ENCODE measurements around the gene C16orf74. TPM values are rescaled to one million over a fixed set of nuclear protein-coding genes. Genes with fewer than 3 reads are reported as not detected.

C16orf74 gene
- 3.1 TPM for total RNA-seq
- long read RNA-seq, partial matches to known transcripts: 0 of 1 reads
- long read RNA-seq, other reads (novel, unspliced or antisense): 1 of 1 reads

DNA sequence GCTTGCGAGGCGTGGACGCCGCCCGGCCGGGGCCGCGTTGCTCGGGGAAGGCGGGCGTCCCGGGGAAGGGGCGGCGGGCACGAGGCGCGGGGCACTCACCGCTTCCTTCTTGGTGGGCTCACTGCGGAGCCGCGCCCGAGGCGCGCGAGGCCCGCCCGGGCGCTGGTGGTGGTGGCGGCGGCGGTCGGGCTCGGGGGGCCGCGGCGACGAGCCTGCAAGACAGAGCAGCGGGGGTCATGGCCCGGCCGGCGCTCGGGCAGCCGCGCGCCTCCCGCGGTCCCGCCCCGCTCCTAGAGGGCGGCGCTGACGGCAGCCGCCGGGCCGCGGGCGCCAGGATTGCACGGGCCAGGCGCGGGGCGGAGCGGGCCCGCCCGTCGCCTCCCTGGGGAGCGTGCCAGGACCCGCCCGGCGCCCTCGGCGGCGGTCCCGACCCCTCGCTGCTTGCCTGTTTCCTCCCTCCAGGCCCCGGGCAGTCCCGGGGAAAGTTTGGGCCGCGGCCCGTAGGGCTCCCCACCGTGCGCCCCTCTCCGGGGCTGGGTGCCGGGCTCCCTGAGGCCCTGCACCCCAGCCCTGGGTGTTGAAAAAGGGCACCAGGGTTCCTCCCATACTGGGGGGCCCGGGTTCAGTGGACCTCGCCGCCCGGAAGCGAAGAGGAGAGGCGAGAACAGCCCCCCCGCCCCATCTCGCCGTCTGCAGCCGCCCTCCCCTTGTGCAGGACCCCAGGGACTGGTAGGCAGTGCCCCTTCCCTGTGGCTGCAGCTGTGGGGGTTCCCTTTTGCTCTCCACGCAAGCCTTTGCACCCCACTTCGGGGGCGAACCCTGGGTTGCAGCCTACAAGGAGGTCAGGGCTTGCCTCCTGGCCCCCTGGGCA is at the start of gene C16orf74:
TSS of gene C16orf74 (minus strand) at position 270 of the 871 bp plus-strand sequence. CDS start 15,879 bp downstream, outside the sequence.
- DNase-seq (ENCODE audit: low spot score): no peak

DNA sequence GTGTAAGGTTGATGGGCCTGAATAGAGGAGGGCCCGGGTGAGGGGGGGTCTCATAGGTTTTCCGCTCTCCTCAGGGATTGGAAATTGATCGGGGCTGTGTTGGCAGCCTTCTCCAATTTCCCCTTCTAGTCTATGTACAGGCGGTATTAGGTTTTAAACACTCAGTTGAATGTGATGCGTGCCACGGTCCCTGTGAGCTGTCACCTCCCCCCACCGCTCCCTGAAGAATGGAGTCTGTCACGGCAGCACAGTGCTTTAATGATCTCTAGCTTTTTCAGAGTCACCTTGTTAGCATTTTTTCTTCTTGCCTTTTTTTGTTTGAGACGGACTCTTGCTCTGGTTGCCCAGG is 49.4 kb upstream of the C16orf74 start:
- DNase-seq (ENCODE audit: low spot score): no peak

DNA sequence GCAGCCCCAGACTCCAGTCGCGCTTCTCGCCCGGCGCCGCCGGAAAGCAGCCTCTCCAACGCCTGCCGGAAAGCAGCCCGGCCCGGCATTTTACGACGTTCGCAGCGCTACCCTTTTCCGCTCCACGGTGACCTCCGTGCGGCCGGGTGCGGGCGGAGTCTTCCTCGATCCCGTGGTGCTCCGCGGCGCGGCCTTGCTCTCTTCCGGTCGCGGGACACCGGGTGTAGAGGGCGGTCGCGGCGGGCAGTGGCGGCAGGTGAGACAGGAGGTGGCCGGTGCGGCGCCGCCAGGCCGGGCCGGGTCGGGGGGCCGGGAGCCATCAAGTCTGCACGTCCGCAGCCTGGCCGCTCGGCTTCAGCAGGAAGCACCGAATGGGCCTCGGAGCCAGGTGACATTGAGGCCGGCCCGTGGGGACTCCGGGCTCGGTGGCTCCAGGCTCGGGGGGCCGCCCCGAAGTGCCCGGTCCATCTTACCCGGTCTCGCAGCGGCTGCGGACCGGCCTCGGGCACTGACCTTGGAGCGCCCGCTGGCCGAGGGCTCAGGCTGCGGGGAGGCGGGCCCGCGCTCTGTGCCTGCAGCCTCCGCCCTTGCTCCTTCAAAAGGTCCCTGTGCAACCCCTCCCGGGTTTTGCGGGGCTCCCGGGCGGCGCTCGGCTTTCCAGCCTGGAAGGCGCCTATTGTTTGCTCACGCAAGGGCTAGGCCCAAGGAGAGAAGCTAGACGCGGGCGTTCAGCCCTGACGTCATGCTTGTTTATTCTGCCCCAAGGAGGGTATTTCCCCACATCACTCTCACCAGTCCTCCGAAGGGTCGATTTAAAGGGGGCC is 48.8 kb upstream of the C16orf74 start, which contains the start of the genes COX4I1 and EMC8:
TSS of gene COX4I1 (plus strand) at position 199 of the 824 bp plus-strand sequence. CDS start 1,511 bp downstream, outside the sequence.
TSS of gene EMC8 (minus strand) at position 48 of the 824 bp plus-strand sequence. CDS start 249 bp downstream, outside the sequence.
- DNase-seq (ENCODE audit: low spot score): peak; percentile 99

DNA sequence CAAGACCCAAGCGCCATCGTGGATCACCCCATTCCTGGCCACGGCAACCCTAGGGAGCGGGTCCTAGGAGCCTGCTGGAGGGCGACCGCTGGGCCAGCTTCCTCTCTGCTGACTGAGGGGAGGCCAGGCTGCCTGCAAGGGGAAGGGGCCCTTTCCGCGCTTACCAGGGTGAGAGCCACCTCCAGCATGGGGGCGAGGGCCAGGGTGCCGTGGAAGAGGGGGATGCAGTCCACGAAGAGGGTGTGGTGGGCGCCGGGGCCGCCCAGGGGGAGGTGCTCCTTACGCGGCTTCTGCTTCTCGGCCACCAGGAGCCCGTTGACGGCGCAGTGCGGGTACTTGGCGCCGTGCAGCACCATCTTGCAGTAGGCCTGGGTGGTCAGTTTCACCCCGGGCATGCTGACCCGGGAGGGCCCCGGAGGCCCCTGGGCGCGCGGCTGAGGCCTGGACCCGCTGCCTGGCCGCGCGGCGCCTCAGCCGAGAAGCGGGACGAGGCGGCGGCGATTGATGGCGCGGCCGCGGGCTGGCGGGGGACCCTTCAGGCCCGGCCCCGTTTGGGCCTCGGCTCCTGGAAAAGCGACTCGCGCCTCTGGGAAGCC is 48.1 kb upstream of the C16orf74 start:
- DNase-seq (ENCODE audit: low spot score): no peak

DNA sequence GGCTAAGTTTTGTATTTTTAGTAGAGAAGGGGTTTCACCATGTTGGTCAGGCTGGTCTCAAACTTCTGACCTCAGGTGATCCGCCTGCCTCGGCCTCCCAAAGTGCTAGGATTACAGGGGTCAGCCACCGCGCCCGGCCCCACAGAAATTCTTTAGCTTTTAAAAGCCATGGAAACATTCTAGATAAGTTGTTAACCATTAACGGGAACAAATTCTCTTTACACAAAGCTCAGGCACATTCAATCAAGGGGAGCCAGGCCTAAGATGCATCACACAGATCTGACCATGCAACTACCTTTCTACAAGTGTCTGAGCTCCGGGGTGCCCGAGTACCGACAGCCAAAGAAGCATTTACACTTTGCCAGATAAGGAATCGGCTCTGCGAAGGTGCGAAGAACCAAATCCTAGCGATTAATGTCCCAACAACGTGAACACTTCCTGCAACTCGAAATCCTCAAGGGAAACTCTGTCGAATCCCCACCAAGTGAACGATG is 47.4 kb upstream of the C16orf74 start:
- no peak for DNase-seq (ENCODE audit: low spot score)

DNA sequence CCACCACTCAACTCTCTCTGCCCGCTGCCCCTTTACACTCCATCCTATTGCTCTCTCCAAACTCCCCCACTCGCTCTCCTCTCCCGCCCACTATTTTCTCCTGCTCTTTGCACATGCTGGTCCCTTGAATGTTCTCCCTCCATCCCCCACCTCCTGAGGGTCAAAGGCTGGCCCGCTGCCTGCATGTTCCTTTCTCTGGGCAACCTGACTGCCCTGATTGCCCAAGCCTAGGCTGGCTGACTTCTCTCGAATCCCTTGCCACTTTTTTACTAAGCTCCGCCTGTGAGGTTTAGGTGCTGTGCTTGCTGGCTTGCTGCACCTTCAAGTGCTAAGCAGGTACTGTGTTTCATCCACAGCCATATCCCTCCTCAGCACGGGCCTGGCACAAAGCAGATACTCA is 45.7 kb upstream of the C16orf74 start:
- DNase-seq (ENCODE audit: low spot score): no peak

DNA sequence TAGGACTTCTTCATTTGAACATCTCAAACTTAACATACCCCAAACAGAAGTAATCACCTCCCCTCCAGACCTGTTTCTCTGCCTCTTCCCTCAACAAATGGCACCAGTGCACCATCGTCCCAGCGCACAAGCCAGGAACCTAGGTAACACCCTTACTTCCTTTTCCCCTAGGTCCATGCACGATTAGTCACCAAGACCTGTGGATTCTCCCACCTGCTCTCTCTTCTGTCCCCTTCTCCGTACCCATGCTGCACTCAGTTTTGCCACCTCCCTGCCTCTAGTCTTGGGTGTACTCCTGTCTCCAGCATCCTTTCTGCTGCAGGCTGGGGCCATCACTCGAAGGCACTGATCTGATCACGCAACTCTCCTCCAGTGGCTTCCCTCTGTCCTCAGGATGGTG is 45.3 kb upstream of the C16orf74 start:
- DNase-seq (ENCODE audit: low spot score): no peak

DNA sequence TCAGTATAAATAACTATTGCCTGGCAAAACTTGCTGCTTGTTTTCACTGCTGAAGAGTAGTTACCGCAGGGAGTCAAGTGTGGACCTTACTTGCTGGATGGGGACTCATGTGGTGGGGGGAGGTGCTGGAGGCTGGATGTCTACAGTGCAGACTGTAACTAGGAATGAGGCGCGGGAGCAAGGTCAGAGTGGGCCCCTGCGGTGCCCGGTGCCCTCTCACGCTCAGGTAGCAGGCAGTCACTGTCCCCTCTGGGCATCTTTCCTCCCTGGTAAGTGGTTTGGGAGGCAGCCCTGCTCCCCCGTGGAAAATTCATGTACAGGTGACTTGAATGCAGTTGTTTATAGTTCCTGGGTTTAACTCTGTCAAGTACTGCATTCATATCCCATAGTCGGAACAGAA is 43.8 kb upstream of the C16orf74 start:
- DNase-seq (ENCODE audit: low spot score): no peak

DNA sequence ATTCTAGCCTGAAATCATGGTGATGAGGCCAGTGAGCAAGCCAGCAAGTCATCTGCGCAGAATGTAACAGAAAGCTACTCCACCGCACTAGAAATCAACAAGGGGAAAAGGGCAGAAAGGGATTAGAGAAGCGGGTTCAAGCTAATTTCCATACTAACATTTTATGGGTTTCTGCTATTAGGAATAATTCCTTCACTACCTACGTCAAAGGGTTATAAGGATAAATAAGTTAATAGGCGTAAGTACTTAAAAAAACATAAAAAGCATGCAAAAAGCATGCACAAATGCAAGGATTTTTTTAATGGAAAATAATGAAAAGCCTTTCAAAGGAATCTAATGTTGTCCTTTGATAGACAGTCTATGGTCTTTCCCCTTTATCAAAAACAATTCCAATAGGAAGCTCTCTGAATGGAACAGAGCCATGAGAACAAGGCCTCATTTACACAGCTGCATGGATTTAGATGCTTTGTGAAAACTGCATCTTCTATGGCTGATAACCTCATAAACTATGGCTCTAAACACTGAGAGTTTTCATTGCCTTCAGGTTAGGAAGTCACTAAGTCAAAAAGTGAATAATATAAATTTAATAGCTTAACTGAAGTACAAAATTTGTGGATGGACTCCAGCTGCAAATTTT is 42.9 kb upstream of the C16orf74 start:
- DNase-seq (ENCODE audit: low spot score): no peak

DNA sequence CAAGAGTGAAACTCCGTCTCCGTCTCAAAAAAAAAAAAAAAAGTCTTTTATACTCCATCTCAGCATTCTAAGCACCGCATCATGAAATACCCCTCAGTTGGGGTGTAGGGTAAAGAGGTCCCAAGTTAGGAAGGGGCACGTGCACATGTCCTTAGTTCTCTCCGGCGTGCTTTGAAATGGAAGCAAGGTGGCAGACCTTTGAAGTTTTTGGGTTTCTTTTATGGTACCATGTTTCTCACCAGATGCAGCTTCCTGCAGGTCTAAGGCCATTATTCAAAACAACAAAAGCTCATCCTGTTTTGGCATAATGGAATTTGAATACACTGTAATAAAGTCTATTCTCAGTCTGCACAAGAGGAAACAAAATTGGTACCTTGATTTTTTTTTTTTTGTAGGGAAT is 38.9 kb upstream of the C16orf74 start:
- no peak for DNase-seq (ENCODE audit: low spot score)

DNA sequence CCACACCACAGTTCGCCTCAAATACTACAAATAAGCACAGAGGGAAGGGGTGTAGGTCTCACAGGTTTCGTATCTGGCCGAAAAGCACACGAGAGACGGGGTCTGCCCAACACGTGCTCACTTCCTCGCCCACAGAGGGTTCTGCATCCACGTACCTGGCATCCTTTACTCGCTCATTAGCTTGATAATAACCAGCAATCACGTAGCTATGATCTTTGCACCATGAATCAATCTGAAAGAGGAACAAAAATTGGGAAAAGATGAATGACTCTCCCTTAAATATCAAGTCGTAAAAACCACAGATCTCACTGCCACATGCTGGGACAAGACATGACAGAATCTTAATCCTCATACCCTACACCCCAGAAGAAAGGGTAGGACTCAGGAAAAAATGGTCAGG is 37.9 kb upstream of the C16orf74 start:
- no peak for DNase-seq (ENCODE audit: low spot score)

DNA sequence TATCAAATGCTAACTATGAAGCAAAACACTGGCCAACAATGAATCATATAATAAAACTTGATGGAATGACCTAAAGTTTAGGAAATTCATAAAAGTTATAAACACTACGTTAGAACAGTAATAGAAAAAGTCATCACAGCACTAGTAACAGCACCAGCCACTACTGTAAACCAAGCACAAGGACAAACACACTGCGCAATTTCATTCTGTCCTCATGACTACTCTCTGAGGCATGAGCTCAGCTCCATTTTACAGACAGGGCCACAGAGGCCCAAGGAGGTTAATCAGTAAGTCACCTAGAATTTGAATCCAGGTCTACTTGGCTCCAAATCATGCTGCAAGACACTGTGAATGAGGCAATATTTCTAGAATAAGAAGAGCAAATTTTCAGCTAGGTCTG is 35.0 kb upstream of the C16orf74 start:
- DNase-seq (ENCODE audit: low spot score): no peak

DNA sequence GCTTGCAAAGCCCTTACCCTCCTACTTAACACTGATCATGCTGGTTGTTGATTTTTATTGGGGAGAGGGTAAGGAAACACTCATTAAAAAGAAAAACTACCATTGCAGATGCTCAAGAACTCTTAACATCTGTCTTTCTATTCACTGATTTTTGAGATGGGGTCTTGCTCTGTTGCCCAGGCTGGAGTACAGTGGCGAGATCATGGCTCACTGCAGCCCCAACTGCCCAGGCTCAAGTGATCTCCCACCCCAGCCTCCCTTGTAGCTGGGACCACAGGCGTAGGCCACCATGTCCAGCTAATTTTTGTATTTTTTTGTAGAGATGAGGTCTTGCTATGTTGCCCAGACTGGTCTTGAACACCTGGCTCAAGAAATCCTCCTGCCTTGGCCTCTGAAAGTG is 33.9 kb upstream of the C16orf74 start:
- no peak for DNase-seq (ENCODE audit: low spot score)

DNA sequence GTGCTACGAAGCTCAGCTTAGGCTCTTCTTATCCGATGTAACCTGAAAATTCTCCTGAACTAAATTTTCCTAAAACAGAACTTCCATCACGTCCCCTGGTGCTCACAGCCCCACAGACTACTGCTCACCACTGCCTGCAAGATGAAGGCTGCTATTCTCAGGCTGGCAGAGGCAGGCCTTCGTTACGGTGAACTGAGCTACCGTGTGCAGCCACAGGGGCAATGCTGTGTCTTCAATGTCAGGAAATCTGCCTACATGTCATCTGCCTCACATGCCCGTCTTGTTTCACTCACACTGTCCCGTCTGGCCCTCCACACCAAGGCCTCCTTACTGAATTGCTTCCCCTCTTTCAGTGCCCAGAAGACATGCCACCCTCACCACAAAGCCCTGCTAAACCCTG is 32.5 kb upstream of the C16orf74 start:
- no peak for DNase-seq (ENCODE audit: low spot score)

DNA sequence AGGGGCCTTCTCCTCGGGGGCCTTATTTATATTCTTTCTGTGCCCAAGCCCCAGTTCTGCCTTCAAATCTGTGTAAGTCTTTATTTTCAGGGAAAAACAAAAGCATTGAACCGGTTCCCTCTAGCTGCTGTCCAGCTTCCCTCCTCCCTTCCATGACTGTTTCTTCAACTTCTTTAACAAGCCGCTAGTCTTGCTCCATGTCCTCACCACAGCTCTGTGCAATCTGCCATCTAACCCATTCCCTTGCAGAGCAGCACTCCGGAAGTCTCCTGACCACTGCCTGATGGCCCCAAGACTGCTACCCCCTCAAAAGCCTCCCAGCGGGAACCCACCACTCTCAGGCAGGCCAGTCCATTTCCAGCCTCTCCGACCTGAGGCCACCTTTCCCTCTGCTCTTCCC is 31.6 kb upstream of the C16orf74 start:
- DNase-seq (ENCODE audit: low spot score): no peak

DNA sequence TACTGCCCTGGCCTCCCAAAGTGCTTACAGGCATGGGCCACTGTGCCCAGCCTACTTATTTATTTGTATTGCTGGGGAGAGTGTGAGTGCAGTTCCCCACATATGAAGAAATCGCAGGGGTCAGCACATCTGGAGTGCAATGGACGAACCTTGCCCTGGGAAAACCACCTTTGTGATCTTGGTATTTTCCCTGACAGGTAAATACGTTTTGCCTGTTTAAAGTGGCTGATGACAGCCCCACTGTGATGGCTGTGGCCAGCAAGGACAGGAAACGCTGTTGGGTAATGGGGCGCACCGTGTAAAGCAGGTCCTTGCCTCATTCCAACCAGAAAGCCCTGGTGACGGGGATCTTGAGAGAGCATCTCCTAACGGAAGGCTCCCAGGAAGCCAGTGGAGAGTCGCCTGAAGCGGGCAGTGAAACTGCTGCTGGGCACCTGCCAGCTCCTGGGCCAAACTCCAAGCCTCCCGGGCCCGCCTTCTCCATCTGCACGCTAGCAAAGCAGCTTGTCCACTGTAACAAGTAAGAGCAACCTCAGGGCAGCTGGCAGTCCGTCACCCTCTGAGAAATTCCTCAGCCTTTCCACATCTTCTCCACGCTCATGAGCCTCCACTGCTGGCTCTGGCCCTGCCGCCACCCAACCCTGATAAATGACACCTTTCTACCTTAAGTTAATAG is 30.9 kb upstream of the C16orf74 start:
- DNase-seq (ENCODE audit: low spot score): no peak

DNA sequence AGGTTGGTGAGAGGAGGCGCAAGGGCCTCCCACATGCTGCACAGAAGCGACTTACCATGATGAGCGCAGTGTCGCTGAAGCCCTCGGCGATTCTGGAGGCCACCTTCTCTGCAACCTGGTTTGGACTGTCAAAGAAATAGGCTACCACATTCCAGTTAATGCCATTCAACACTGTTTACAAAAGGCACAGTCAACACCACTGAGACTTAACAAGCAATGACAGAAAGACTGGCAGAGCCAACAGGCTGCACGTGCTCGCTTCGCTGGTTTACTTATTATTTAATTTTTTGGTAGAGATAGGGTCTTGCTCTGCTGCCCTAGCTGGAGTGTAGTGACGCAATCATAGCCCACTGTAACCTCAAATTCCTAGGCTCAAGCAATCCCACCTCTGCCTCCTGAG is 30.3 kb upstream of the C16orf74 start:
- DNase-seq (ENCODE audit: low spot score): no peak

DNA sequence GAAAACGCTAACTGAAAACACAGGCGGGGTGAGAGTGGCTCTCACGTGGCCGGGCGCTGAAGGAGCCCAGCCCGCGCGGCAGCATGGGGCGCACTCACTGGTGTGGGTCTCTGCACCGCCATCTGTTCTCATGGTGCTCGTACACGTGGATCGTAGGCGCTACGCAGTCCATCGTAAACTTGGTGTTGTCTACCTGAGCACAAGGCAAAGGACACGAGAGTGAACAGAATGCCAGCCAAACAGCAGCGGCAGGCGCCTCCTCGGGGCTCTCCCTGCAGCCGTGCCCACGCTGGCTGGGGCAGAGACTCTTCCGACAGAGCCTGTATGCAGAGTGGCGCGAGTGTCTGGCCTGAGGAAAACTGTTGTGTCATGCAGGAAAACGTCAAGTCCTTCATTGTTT is 29.4 kb upstream of the C16orf74 start:
- no peak for DNase-seq (ENCODE audit: low spot score)

DNA sequence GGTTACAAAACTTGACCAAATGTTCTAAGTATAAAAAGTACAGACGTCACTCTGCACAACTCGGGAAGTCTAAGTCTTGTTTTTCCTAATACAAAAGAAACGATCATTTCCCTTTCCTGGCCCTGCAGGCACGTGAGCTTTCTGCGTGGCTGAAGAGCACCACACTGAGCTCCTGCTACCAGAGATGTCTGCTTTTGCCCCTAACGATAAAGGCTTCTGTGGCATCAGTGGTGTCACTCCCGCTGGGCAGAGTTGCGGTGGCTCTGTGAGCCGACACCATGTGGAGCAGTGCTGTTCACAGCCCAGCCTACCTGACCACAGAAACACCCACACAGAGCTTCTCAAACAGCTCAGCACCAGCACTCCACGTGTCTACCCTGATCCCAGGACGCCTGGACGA is 28.0 kb upstream of the C16orf74 start:
- no peak for DNase-seq (ENCODE audit: low spot score)

DNA sequence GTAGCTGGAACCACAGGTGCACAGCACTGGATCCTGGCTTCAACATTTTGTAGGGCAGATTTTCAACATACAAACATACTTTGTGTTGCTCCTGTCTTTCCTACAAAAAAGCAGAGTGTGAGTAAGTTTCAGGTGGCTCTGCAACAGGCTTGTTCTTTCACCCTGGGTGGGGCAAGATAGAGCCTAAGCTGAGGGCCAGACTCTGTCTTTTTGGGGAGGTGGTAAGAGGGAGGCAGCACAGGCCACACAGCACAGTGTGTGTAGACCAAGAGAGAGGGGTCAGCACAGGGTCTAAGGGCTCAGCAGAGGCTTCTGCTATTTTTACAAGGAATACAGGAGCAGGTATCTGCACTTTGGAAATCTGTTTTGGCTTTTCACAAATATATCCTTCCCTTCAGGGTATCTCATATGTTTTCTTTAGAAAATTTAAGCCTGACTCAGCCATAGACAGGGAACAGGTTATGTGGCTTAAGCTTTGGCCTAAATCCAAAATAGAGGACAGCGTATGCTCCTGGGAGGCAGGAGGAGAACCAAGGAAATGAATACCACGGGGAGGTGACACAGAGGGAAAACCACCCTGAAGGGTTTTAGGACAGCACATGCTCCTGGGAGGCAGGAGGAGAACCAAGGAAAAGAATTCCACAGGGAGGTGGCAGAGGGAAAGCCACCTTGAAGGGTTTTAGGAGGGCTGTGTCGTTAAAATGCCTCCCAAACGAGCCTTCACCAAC is 26.9 kb upstream of the C16orf74 start:
- DNase-seq (ENCODE audit: low spot score): no peak

All from mesenteric fat pad (tissue), 1 donor.